ENCODE measurements around the gene PACRG. TPM values are rescaled to one million over a fixed set of nuclear protein-coding genes. Genes with fewer than 3 reads are reported as not detected.

The PACRG gene
- total and polyA plus RNA-seq, 2 experiments from 2014 or later: not detected

DNA sequence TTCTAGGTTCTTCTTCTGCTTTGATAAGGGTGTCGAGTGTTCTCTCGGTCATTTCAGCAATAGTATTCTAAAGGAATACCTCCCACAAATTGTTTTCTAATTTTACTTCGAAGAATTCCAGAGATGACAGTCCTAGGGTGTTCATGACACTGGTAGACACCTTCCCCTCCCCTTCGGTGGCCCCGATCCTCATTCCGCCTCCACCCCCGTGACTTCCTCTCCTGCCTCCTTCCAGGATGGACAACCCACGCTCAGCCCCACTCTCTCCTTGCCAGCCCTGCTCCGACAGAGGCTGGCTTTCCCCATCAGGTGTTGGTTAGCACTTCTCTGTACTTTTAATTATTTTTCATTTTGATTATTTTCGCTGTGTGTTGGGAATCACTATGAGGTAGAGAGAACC, 431.9 kb downstream of the PACRG start:
- whole genome bisulfite sequencing, 2 experiments (ENCODE audit: low coverage in 1 of 2, low lambda C conversion rate in 2 of 2, missing lambda C conversion rate in 2 of 2): 58 to 66% methylated on average over 8 to 10 of the region's 10 CpGs

DNA sequence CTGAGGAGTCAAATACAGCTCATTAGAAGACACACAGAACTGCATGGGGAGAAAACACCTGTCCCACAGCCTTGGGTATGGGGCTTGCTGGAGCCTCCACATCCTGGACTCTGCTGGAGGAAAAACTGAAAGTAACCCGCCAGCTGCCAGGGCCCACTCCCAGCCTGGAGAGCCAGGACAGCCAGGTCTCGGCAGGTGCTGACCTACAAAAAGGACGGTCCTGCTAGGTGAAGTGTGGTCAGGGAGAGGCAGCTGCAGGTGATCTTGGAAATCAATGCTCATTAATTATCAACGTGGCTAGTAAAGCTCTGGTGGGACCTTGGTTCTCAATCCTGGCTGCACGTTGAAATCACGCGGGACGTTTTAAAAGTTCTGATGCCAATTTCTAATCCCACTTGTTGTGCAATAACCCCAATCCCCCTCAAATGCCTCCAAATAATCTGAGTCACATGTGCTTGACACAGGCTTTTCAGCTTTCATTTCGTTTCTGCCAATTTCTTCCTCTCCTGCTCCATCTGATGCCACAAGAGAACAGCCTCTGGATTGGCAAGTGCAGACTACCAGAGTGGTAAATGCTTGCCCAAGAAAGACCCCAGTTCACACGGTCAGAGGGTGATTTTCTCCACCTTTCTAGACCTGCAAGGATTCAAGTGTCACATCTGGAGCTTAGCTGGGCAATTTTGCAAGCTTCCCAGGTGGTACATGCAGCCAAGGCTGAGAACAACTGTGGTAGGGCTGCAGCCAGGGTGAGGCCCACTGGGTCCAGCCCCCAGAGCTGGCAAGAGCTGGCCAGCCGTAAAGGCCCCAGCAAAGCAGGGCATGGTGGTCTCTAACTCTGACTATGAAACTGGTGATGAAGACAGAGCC, 434.5 kb downstream of the PACRG start:
- in situ Hi-C loops (cut with MboI): no loop called here
- H3K79me2 ChIP-seq (ENCODE audit: insufficient read depth): no peaks in the 10 kb centered on the region
- TF ChIP-seq EZH2phosphoT487 (IDR thresholded peaks at IDR 0.05; ENCODE audit: insufficient read depth, low read depth) (no peak), EZH2 (IDR thresholded peaks at IDR 0.05; ENCODE audit: insufficient read depth, poor library complexity, severe bottlenecking) (no peak)
- H3K4me1 ChIP-seq (ENCODE audit: insufficient read depth): no peaks in the 10 kb centered on the region
- H3F3A ChIP-seq (ENCODE audit: insufficient read depth): no peaks in the 10 kb centered on the region
- H3K27ac ChIP-seq: no peak overlapping the region
- no peaks in the 10 kb centered on the region for H4K20me1 ChIP-seq (ENCODE audit: insufficient read depth)
- no peaks in the 10 kb centered on the region for H3K9me3 ChIP-seq (ENCODE audit: low read depth)
- no peak overlapping the region for H3K9ac ChIP-seq
- 28 to 32% methylated on average over 11 of the region's 11 CpGs for WGBS, 2 experiments (ENCODE audit: low coverage in 1 of 2, low lambda C conversion rate in 2 of 2, missing lambda C conversion rate in 2 of 2)
- H3K36me3 ChIP-seq (ENCODE audit: low read depth): no peaks in the 10 kb centered on the region
- no peaks in the 10 kb centered on the region for H3K9me2 ChIP-seq (ENCODE audit: insufficient read depth)
- no peak overlapping the region for H2AFZ ChIP-seq
- no peak for DNase-seq
- no peaks in the 10 kb centered on the region; the same call in 1 of the 2 replicates for H3K27me3 ChIP-seq (replicated peaks; ENCODE audit: insufficient read depth)
- H3K4me3 ChIP-seq: no peak overlapping the region
- H3K4me2 ChIP-seq (ENCODE audit: unreplicated experiment): no peak overlapping the region

More for the DNA sequence above, 431.9 kb downstream of the PACRG start:
- no peaks in the 10 kb centered on the region for H3K36me3 ChIP-seq (ENCODE audit: low read depth)
- no peak overlapping the region for H3K9ac ChIP-seq
- no peak for DNase-seq
- no peaks in the 10 kb centered on the region for H3K9me3 ChIP-seq (ENCODE audit: low read depth)
- H3F3A ChIP-seq (ENCODE audit: insufficient read depth): no peaks in the 10 kb centered on the region
- in situ Hi-C loops (cut with MboI): no loop called here
- no peak for TF ChIP-seq EZH2 (IDR thresholded peaks at IDR 0.05; ENCODE audit: insufficient read depth, poor library complexity, severe bottlenecking)
- TF ChIP-seq EZH2phosphoT487 (IDR thresholded peaks at IDR 0.05; ENCODE audit: insufficient read depth, low read depth): no peak
- H3K4me1 ChIP-seq (ENCODE audit: insufficient read depth): no peaks in the 10 kb centered on the region
- H2AFZ ChIP-seq: no peak overlapping the region
- no peaks in the 10 kb centered on the region for H4K20me1 ChIP-seq (ENCODE audit: insufficient read depth)
- H3K79me2 ChIP-seq (ENCODE audit: insufficient read depth): no peaks in the 10 kb centered on the region
- H3K9me2 ChIP-seq (ENCODE audit: insufficient read depth): no peaks in the 10 kb centered on the region
- H3K27ac ChIP-seq: no peak overlapping the region
- H3K4me2 ChIP-seq (ENCODE audit: unreplicated experiment): no peak overlapping the region
- H3K4me3 ChIP-seq: no peak overlapping the region
- H3K27me3 ChIP-seq (replicated peaks; ENCODE audit: insufficient read depth): no peaks in the 10 kb centered on the region; the same call in 1 of the 2 replicates

DNA sequence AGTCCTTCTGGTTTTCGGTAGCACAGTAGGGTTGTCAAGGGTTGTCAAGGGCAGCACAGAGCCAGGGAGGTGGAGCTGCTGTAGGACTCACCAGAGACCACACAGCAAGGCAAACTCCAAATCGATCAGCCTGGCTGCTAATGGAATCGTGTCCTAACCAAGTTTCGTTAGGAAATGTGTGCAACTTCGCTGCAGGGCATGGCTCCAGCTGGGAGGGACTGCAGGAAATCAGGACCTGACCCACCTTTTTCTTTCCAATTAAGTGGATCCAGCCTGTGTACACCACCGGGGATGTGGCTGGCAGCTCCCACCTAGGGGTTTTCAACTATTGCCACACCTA, 435.1 kb downstream of the PACRG start:
- no peak for DNase-seq
- no peak overlapping the region for H3K27ac ChIP-seq
- H3K4me3 ChIP-seq: no peak overlapping the region
- H3K9me3 ChIP-seq (ENCODE audit: low read depth): no peaks in the 10 kb centered on the region
- H3K27me3 ChIP-seq (replicated peaks; ENCODE audit: insufficient read depth): no peaks in the 10 kb centered on the region; the same call in 1 of the 2 replicates
- no peak overlapping the region for H3K9ac ChIP-seq
- TF ChIP-seq EZH2 (IDR thresholded peaks at IDR 0.05; ENCODE audit: insufficient read depth, poor library complexity, severe bottlenecking): no peak
- TF ChIP-seq EZH2phosphoT487 (IDR thresholded peaks at IDR 0.05; ENCODE audit: insufficient read depth, low read depth): no peak
- no peaks in the 10 kb centered on the region for H3F3A ChIP-seq (ENCODE audit: insufficient read depth)
- no peaks in the 10 kb centered on the region for H4K20me1 ChIP-seq (ENCODE audit: insufficient read depth)
- in situ Hi-C loops (cut with MboI): no loop called here
- no peaks in the 10 kb centered on the region for H3K79me2 ChIP-seq (ENCODE audit: insufficient read depth)
- 21 to 23% methylated on average over 6 of the region's 6 CpGs for WGBS, 2 experiments (ENCODE audit: low coverage in 1 of 2, low lambda C conversion rate in 2 of 2, missing lambda C conversion rate in 2 of 2)
- H3K9me2 ChIP-seq (ENCODE audit: insufficient read depth): no peaks in the 10 kb centered on the region
- H3K36me3 ChIP-seq (ENCODE audit: low read depth): no peaks in the 10 kb centered on the region
- H3K4me1 ChIP-seq (ENCODE audit: insufficient read depth): no peaks in the 10 kb centered on the region
- no peak overlapping the region for H3K4me2 ChIP-seq (ENCODE audit: unreplicated experiment)
- no peak overlapping the region for H2AFZ ChIP-seq

DNA sequence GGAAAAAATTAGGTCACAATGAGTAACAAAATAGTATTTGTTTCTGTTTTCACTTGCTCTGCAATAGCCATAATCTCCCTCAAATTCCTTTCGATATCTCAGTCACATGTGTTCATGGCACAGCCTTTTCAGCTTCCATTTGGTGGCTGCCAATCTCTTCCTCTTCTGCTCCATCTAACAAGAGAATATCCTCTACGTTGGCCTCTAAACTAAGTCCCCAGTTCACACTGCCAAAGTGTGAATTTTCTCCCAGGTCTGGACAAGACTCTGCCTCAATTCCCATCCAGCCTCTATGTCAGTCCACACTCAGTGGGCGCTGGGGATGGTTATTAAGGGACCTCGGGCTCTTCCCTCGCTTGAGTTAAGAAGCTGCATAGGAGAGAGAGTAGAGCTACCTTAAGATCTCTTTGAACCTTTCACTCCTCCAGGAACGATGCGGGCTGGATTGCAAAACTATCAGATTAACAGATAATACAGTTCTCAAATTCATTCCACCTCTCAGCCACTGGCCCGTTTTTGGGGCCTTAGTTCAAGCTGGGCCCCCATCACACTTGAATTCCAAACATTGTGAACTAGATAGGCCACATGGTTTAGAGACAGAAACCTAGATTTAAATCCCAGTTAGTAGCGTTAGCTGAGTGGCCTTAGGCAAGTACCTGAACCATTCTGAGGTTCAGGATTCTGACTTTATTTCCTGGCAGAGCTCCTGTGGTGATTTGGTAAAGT, 436.6 kb downstream of the PACRG start:
- WGBS, 2 experiments (ENCODE audit: low coverage in 1 of 2, low lambda C conversion rate in 2 of 2, missing lambda C conversion rate in 2 of 2): 78% methylated on average over 9 of the region's 9 CpGs
- Histone ChIP-seq H4K20me1 (ENCODE audit: insufficient read depth) (no peaks in the 10 kb centered on the region), H3K9me2 (ENCODE audit: insufficient read depth) (no peaks in the 10 kb centered on the region), H3K4me2 (ENCODE audit: unreplicated experiment) (no peak overlapping the region), H2AFZ (no peak overlapping the region), H3K27ac (no peak overlapping the region), H3K27me3 (replicated peaks; ENCODE audit: insufficient read depth) (no peaks in the 10 kb centered on the region; the same call in 1 of the 2 replicates), H3K4me1 (ENCODE audit: insufficient read depth) (no peaks in the 10 kb centered on the region), H3F3A (ENCODE audit: insufficient read depth) (no peaks in the 10 kb centered on the region), H3K9ac (no peak overlapping the region), H3K4me3 (no peak overlapping the region), H3K36me3 (ENCODE audit: low read depth) (no peaks in the 10 kb centered on the region), H3K79me2 (ENCODE audit: insufficient read depth) (no peaks in the 10 kb centered on the region), H3K9me3 (ENCODE audit: low read depth) (no peaks in the 10 kb centered on the region)
- no peak for DNase-seq
- TF ChIP-seq EZH2phosphoT487 (IDR thresholded peaks at IDR 0.05; ENCODE audit: insufficient read depth, low read depth): no peak
- no peak for TF ChIP-seq EZH2 (IDR thresholded peaks at IDR 0.05; ENCODE audit: insufficient read depth, poor library complexity, severe bottlenecking)
- in situ Hi-C loops (cut with MboI): no loop called here
